Measurements from ENCODE around the gene GOLGA2.

The GOLGA2 gene

GRCh38 chr9:128254362-128254761 is 21.4 kb downstream of the GOLGA2 start:
- H3K27ac ChIP-seq (replicated peaks) = no peak overlapping the region
- TF ChIP-seq GABPA (IDR thresholded peaks at IDR 0.05; ENCODE audit: low read depth) (no peak), REST (IDR thresholded peaks at IDR 0.05; ENCODE audit: insufficient replicate concordance, low read depth) (no peak), CTCF (IDR thresholded peaks at IDR 0.05; ENCODE audit: insufficient read depth, low read length) (no peak), POLR2AphosphoS5 (IDR thresholded peaks at IDR 0.05; ENCODE audit: low read depth) (no peak), SPI1 (IDR thresholded peaks at IDR 0.05; ENCODE audit: borderline replicate concordance, low read depth) (no peak)
- DNase-seq (ENCODE audit: low read depth in 1 of 2, low spot score in 1 of 2) = no peak

GRCh38 chr9:128253991-128254346 is 21.8 kb downstream of the GOLGA2 start:
- TF ChIP-seq GABPA (IDR thresholded peaks at IDR 0.05; ENCODE audit: low read depth) (no peak), REST (IDR thresholded peaks at IDR 0.05; ENCODE audit: insufficient replicate concordance, low read depth) (no peak), CTCF (IDR thresholded peaks at IDR 0.05; ENCODE audit: insufficient read depth, low read length) (no peak), SPI1 (IDR thresholded peaks at IDR 0.05; ENCODE audit: borderline replicate concordance, low read depth) (no peak), POLR2AphosphoS5 (IDR thresholded peaks at IDR 0.05; ENCODE audit: low read depth) (no peak)
- Histone ChIP-seq H3K4me3 (replicated peaks; ENCODE audit: insufficient read depth, low read length) (no peak overlapping the region), H3K27ac (replicated peaks) (no peak overlapping the region), H3K27me3 (ENCODE audit: insufficient read depth, poor library complexity, severe bottlenecking) (peaks cover 3% of the 10 kb centered on the region)
- no peak for DNase-seq (ENCODE audit: low read depth in 1 of 2, low spot score in 1 of 2)

More at GRCh38 chr9:128254362-128254761, 21.4 kb downstream of the GOLGA2 start:
- no peak overlapping the region for H3K4me3 ChIP-seq (replicated peaks; ENCODE audit: insufficient read depth, low read length)
- peaks cover 3% of the 10 kb centered on the region for H3K27me3 ChIP-seq (ENCODE audit: insufficient read depth, poor library complexity, severe bottlenecking)

GRCh38 chr9:128253140-128253990 is 22.4 kb downstream of the GOLGA2 start:
- Histone ChIP-seq H3K27me3 (ENCODE audit: insufficient read depth, poor library complexity, severe bottlenecking) (peaks cover 3% of the 10 kb centered on the region), H3K4me3 (replicated peaks; ENCODE audit: insufficient read depth, low read length) (no peak overlapping the region), H3K27ac (replicated peaks) (no peak overlapping the region)
- TF ChIP-seq CTCF (IDR thresholded peaks at IDR 0.05; ENCODE audit: insufficient read depth, low read length) = no peak
- no peak for TF ChIP-seq GABPA (IDR thresholded peaks at IDR 0.05; ENCODE audit: low read depth)
- TF ChIP-seq POLR2AphosphoS5 (IDR thresholded peaks at IDR 0.05; ENCODE audit: low read depth) = no peak
- no peak for TF ChIP-seq SPI1 (IDR thresholded peaks at IDR 0.05; ENCODE audit: borderline replicate concordance, low read depth)
- no peak for TF ChIP-seq REST (IDR thresholded peaks at IDR 0.05; ENCODE audit: insufficient replicate concordance, low read depth)
- DNase-seq (ENCODE audit: low read depth in 1 of 2, low spot score in 1 of 2) = peak in 1 of 2 experiments; percentile 32

Data from HL-60 (cell line).